Activated T-helper 9 cell treated with anti-CD3 and anti-CD28 coated beads, Interleukin-2, amount 50 U/mL, for 16 hours (primary cell): ENCODE results near the gene SMG6.
"Not testable (repeated sequence)": the region's sequence is repeated elsewhere in the genome, so short reads cannot be mapped to it uniquely, and the experiment has no call there.

Source experiments
- DNase-seq: peaks from one replicate; pipeline ENCODE4 v3.0.0-alpha.2; 2020; ENCODE audit warnings: low read depth

The SMG6 gene

GRCh38 chr17:2178798-2179501 lies 124.6 kb downstream of the SMG6 start:
- no peak for DNase-seq

- DNase-seq, result no peak
Measured at GRCh38 chr17:2177235-2177811, 126.3 kb downstream of the SMG6 start.

GRCh38 chr17:2176499-2177169 lies 127.0 kb downstream of the SMG6 start:
- DNase-seq, result no peak

GRCh38 chr17:2175294-2175628 lies 128.3 kb downstream of the SMG6 start:
- no peak for DNase-seq

GRCh38 chr17:2174468-2175293 lies 128.9 kb downstream of the SMG6 start:
- DNase-seq, result no peak

- DNase-seq, result no peak
Measured at GRCh38 chr17:2174014-2174413, 129.6 kb downstream of the SMG6 start.

- no peak for DNase-seq
Measured at GRCh38 chr17:2172999-2173398, 130.6 kb downstream of the SMG6 start.

GRCh38 chr17:2172077-2172851 lies 131.3 kb downstream of the SMG6 start:
- no peak for DNase-seq

- DNase-seq, result no peak
Measured at GRCh38 chr17:2171702-2172076, 131.9 kb downstream of the SMG6 start.

- DNase-seq, result no peak
Measured at GRCh38 chr17:2170023-2170422, 133.6 kb downstream of the SMG6 start.

GRCh38 chr17:2165723-2166122 lies 137.9 kb downstream of the SMG6 start:
- DNase-seq, result not testable (repeated sequence)

GRCh38 chr17:2158396-2158780 lies 145.2 kb downstream of the SMG6 start:
- DNase-seq, result no peak

- no peak for DNase-seq
Measured at GRCh38 chr17:2157675-2158395, 145.8 kb downstream of the SMG6 start.

- no peak for DNase-seq
Measured at GRCh38 chr17:2157081-2157480, 146.5 kb downstream of the SMG6 start.

- DNase-seq, result no peak
Measured at GRCh38 chr17:2156666-2157065, 146.9 kb downstream of the SMG6 start.

- DNase-seq, result no peak
Measured at GRCh38 chr17:2155573-2155972, 148.0 kb downstream of the SMG6 start.

- no peak for DNase-seq
Measured at GRCh38 chr17:2151358-2152033, 152.1 kb downstream of the SMG6 start.

- no peak for DNase-seq
Measured at GRCh38 chr17:2150806-2151205, 152.8 kb downstream of the SMG6 start.

- no peak for DNase-seq
Measured at GRCh38 chr17:2149934-2150333, 153.7 kb downstream of the SMG6 start.

- DNase-seq, result no peak
Measured at GRCh38 chr17:2146132-2146871, 157.3 kb downstream of the SMG6 start.
